HepG2 (cell line): ENCODE measurements around the gene HS3ST3A1. TPM values are rescaled to one million over a fixed set of nuclear protein-coding genes. Genes with fewer than 3 reads are reported as not detected.
A peak's percentile ranks its signal among the peaks of the same experiment; 100 is the strongest.

ENCODE experiments used
- ARID3A ChIP-seq: IDR thresholded peaks from 2 replicates; pipeline ENCODE4 v1.6.1; 2012; ENCODE audit warnings: low read depth, low read length, improper control_type of control experiment
- CENPX ChIP-seq: sonication (generic); formaldehyde crosslinking; IDR thresholded peaks from 2 replicates; pipeline ENCODE4 v1.9.0; 2021; ENCODE audit warnings: mild to moderate bottlenecking, missing genetic modification reagents, moderate library complexity
- HHEX ChIP-seq: IDR thresholded peaks from 2 replicates; pipeline ENCODE4 v1.6.1; 2016; ENCODE audit warnings: control low read depth
- MLLT10 ChIP-seq: sonication (generic); formaldehyde crosslinking; IDR thresholded peaks from 2 replicates; pipeline ENCODE4 v1.4.0; 2020; ENCODE audit warnings: missing genetic modification reagents
- MYNN ChIP-seq: sonication (generic); formaldehyde crosslinking; IDR thresholded peaks from 2 replicates; pipeline ENCODE4 v1.4.0; 2020; ENCODE audit warnings: mild to moderate bottlenecking, low read depth, missing genetic modification reagents
- PITX1 ChIP-seq: sonication (generic); formaldehyde crosslinking; IDR thresholded peaks from 2 replicates; pipeline ENCODE4 v1.5.1; 2020; ENCODE audit warnings: mild to moderate bottlenecking, missing genetic modification reagents
- RBFOX2 ChIP-seq: fragments of 200-400 bp; formaldehyde crosslinking; IDR thresholded peaks from 2 replicates; pipeline ENCODE4 v1.6.1; 2017; ENCODE audit warnings: low read depth, mild to moderate bottlenecking, low read length
- SAP130 ChIP-seq: IDR thresholded peaks from 2 replicates; pipeline ENCODE4 v1.6.1; 2016; ENCODE audit warnings: low read depth
- SRY ChIP-seq: sonication (generic); formaldehyde crosslinking; IDR thresholded peaks from 2 replicates; pipeline ENCODE4 v1.8.0; 2022; ENCODE audit warnings: mild to moderate bottlenecking, missing genetic modification reagents
- TEAD3 ChIP-seq: optimal IDR thresholded peaks from 2 replicates; pipeline ENCODE3; 2016; ENCODE audit warnings: borderline replicate concordance
- XBP1 ChIP-seq: sonication (generic); formaldehyde crosslinking; IDR thresholded peaks from 2 replicates; pipeline ENCODE4 v1.5.0; 2020; ENCODE audit warnings: missing genetic modification reagents
- XRCC5 ChIP-seq: fragments of 200-400 bp; formaldehyde crosslinking; optimal IDR thresholded peaks from 2 replicates; pipeline ENCODE3; 2017; ENCODE audit warnings: mild to moderate bottlenecking, low read length
- ZBTB3 ChIP-seq: sonication (generic); formaldehyde crosslinking; IDR thresholded peaks from 2 replicates; pipeline ENCODE4 v1.4.0; 2020; ENCODE audit warnings: low read depth, mild to moderate bottlenecking, moderate library complexity, missing genetic modification reagents, borderline replicate concordance
- ZFP1 ChIP-seq: IDR thresholded peaks from 2 replicates; pipeline ENCODE4 v1.6.1; 2016
- ZNF101 ChIP-seq: sonication (generic); formaldehyde crosslinking; IDR thresholded peaks from 2 replicates; pipeline ENCODE4 v1.4.0; 2020; ENCODE audit warnings: mild to moderate bottlenecking, low read depth, missing genetic modification reagents, borderline replicate concordance
- ZNF12 ChIP-seq: sonication (generic); formaldehyde crosslinking; IDR thresholded peaks from 2 replicates; pipeline ENCODE4 v1.5.0; 2020; ENCODE audit warnings: missing genetic modification reagents
- ZNF431 ChIP-seq: sonication (generic); formaldehyde crosslinking; IDR thresholded peaks from 2 replicates; pipeline ENCODE4 v1.9.0; 2022; ENCODE audit warnings: missing genetic modification reagents, low read depth, mild to moderate bottlenecking, borderline replicate concordance
- ZNF546 ChIP-seq: sonication (generic); formaldehyde crosslinking; conservative IDR thresholded peaks from 2 replicates; pipeline ENCODE4 v1.8.1; 2023; ENCODE audit warnings: mild to moderate bottlenecking, missing genetic modification reagents
- ZNF557 ChIP-seq: sonication (generic); formaldehyde crosslinking; IDR thresholded peaks from 2 replicates; pipeline ENCODE4 v1.4.0; 2020; ENCODE audit warnings: missing genetic modification reagents
- ZNF577 ChIP-seq: sonication (generic); formaldehyde crosslinking; IDR thresholded peaks from 2 replicates; pipeline ENCODE4 v1.4.0; 2020; ENCODE audit warnings: mild to moderate bottlenecking, low read depth, missing genetic modification reagents, borderline replicate concordance
- ZNF644 ChIP-seq: IDR thresholded peaks from 2 replicates; pipeline ENCODE4 v1.6.1; 2016; ENCODE audit warnings: low read depth
- ZNF670 ChIP-seq: sonication (generic); formaldehyde crosslinking; IDR thresholded peaks from 2 replicates; pipeline ENCODE4 v1.8.0; 2022; ENCODE audit warnings: mild to moderate bottlenecking, missing genetic modification reagents, borderline replicate concordance
- ZNF777 ChIP-seq: sonication (generic); formaldehyde crosslinking; IDR thresholded peaks from 2 replicates; pipeline ENCODE4 v1.4.0; 2020; ENCODE audit warnings: missing genetic modification reagents
- polyA plus RNA-seq, 8 experiments: library from polyadenylated mRNA; depleted of rRNA in 3 of 8; stranded (reverse) in 7 of 8; unstranded in 1 of 8; fragments of >200 nt; fragmentation: Illumina TruSeq in 4 of 8; extraction: Trizol in 4 of 8; gene quantifications; 2 replicates each; pipeline versions ENCODE4 v1.2.1 to v1.2.3, GENCODE V29; 2011 to 2016; ENCODE audit warnings: low read depth in 4 of 8, missing spikeins in 1 of 8, mixed read lengths in 1 of 8; ENCODE audit not compliant: insufficient read depth in 1 of 8
- total RNA-seq, 5 experiments: library from RNA; depleted of rRNA; stranded (reverse); fragments of >200 nt; fragmentation: Illumina TruSeq; extraction: Trizol; gene quantifications; 2 replicates each; pipeline ENCODE4 v1.2.3, GENCODE V29; 2016; ENCODE audit warnings: low read depth in 1 of 5
- TF ChIP-seq, protein P1 (sequence below): sonication (generic); formaldehyde crosslinking; conservative IDR thresholded peaks from 2 replicates; pipeline ENCODE4 v1.4.0; 2020; ENCODE audit warnings: mild to moderate bottlenecking, missing genetic modification reagents, moderate library complexity
- TF ChIP-seq, protein P2 (sequence below): sonication (generic); formaldehyde crosslinking; IDR thresholded peaks from 2 replicates; pipeline ENCODE4 v1.4.0; 2020; ENCODE audit warnings: mild to moderate bottlenecking, missing genetic modification reagents

HS3ST3A1 gene
- total and polyA plus RNA-seq, 2 of the 13 experiments (the other 11 are each of a cell fraction or from before 2014, with no cell fraction given), result 1.3 to 3.5 TPM

DNA sequence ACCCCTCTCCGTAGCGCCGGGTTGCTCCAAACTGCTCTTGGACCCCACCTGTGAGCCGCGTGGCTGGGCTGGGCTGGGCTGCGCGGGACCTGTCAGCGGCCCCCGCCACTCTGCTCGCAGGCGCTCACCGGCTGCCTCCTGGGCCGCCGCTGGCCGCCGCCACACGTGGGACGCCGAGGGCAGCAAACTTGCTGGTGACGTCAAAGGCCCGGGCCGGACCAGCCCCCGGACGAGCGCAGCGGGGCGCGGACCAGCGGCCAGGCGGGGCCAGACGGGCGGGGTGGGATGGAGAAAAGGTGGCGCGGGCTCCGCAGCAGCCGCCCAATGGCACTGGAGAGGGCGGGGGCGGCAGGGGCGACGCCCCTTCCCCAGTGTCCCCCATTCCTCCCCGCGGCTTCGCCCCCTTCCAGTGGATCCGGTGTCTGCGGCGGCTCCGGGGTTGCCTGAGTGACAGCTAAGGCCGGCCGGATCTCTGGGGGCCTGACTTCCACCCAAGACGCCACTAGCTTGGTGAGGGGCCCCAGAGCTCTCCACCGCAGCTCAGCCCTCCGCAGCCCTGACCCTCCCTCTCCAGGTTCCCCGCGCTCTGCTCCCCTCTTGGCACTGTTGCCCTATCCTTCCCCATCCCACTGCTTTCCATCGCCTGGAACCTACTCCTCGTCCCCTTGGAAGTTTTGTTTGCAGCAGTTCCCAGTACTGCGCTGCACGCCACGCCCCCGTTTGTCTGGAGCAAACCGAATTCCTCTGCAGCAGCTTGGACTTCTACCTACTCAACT, at the start of gene HS3ST3A1 (continued):
- TF ChIP-seq CENPX (CRISPR knock-in tag), result no peak
- TF ChIP-seq ZNF577 (CRISPR knock-in tag), result no peak
- TF ChIP-seq ARID3A, result no peak
- peak; percentile 51; the same call in 1 of the 2 replicates for TF ChIP-seq ZNF670 (CRISPR knock-in tag)
- no peak for TF ChIP-seq SAP130
- TF ChIP-seq XRCC5, result no peak
- TF ChIP-seq SRY (CRISPR knock-in tag), result peak; percentile 66; the same call in 1 of the 2 replicates
- TF ChIP-seq ZNF546 (CRISPR knock-in tag), result 0 out of 2 replicates have a peak, but pooled peaks have one; percentile 28
- no peak for TF ChIP-seq XBP1 (CRISPR knock-in tag)
- peak; percentile 71; the same call in 1 of the 2 replicates for TF ChIP-seq ZNF777 (CRISPR knock-in tag)
- TF ChIP-seq ZNF431 (CRISPR knock-in tag), result 0 out of 2 replicates have a peak, but pooled peaks have one; percentile 27
- no peak for TF ChIP-seq MYNN (CRISPR knock-in tag)
- TF ChIP-seq, protein P1, sequence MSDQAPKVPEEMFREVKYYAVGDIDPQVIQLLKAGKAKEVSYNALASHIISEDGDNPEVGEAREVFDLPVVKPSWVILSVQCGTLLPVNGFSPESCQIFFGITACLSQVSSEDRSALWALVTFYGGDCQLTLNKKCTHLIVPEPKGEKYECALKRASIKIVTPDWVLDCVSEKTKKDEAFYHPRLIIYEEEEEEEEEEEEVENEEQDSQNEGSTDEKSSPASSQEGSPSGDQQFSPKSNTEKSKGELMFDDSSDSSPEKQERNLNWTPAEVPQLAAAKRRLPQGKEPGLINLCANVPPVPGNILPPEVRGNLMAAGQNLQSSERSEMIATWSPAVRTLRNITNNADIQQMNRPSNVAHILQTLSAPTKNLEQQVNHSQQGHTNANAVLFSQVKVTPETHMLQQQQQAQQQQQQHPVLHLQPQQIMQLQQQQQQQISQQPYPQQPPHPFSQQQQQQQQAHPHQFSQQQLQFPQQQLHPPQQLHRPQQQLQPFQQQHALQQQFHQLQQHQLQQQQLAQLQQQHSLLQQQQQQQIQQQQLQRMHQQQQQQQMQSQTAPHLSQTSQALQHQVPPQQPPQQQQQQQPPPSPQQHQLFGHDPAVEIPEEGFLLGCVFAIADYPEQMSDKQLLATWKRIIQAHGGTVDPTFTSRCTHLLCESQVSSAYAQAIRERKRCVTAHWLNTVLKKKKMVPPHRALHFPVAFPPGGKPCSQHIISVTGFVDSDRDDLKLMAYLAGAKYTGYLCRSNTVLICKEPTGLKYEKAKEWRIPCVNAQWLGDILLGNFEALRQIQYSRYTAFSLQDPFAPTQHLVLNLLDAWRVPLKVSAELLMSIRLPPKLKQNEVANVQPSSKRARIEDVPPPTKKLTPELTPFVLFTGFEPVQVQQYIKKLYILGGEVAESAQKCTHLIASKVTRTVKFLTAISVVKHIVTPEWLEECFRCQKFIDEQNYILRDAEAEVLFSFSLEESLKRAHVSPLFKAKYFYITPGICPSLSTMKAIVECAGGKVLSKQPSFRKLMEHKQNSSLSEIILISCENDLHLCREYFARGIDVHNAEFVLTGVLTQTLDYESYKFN, result 0 out of 2 replicates have a peak, but pooled peaks have one; percentile 6
- TF ChIP-seq TEAD3 (CRISPR knock-in tag), result no peak
- TF ChIP-seq, protein P2, sequence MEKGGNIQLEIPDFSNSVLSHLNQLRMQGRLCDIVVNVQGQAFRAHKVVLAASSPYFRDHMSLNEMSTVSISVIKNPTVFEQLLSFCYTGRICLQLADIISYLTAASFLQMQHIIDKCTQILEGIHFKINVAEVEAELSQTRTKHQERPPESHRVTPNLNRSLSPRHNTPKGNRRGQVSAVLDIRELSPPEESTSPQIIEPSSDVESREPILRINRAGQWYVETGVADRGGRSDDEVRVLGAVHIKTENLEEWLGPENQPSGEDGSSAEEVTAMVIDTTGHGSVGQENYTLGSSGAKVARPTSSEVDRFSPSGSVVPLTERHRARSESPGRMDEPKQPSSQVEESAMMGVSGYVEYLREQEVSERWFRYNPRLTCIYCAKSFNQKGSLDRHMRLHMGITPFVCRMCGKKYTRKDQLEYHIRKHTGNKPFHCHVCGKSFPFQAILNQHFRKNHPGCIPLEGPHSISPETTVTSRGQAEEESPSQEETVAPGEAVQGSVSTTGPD (CRISPR knock-in tag), result no peak
- TF ChIP-seq MLLT10 (CRISPR knock-in tag), result no peak
- no peak for TF ChIP-seq ZNF557 (CRISPR knock-in tag)
- no peak for TF ChIP-seq ZBTB3 (CRISPR knock-in tag)
- TF ChIP-seq ZNF644, result no peak
- TF ChIP-seq ZNF101, result no peak
- no peak for TF ChIP-seq ZFP1 (CRISPR knock-in tag)
- no peak for TF ChIP-seq ZNF12 (CRISPR knock-in tag)
- peak; percentile 70 for TF ChIP-seq RBFOX2
- no peak for TF ChIP-seq HHEX
- TF ChIP-seq PITX1 (CRISPR knock-in tag), result no peak
